B cell (primary cell): ENCODE measurements around the gene CNN1. TPM values are rescaled to one million over a fixed set of nuclear protein-coding genes. Genes with fewer than 3 reads are reported as not detected.

Source experiments
- ATAC-seq: fragments of 200-7000 bp; cut with Tn5 transposase; one replicate; pipeline ENCODE4 v1.10.0; 2021; ENCODE audit warnings: low read depth, mild to moderate bottlenecking, moderate number of reproducible peaks, moderate library complexity
- CTCF ChIA-PET: fragments of 350-600 bp; sonication (Branson Sonifier 250); formaldehyde crosslinking; loops from one replicate; lab custom pipeline; 2021; ENCODE audit warnings: antibody characterized with exemption, inconsistent platforms; lab: Charles Lee
- POLR2A ChIA-PET: fragments of 350-600 bp; sonication (Branson Sonifier 250); formaldehyde crosslinking; loops from one replicate; lab custom pipeline; 2021; ENCODE audit warnings: antibody characterized with exemption; lab: Charles Lee
- DNase-seq: peaks from one replicate; pipeline ENCODE4 v3.0.0; 2013
- H2AFZ ChIP-seq: 2 replicates; pipeline ENCODE4 v1.6.1; 2012; ENCODE audit warnings: mild to moderate bottlenecking, low read depth, low read length; ENCODE audit not compliant: insufficient read depth, poor library complexity, severe bottlenecking
- H3K27ac ChIP-seq, 2 donors: 1 replicate in 1 of 2; 2 replicates in 1 of 2; pipeline ENCODE4 v1.5.1; 2012 to 2013; ENCODE audit warnings: low read length in 2 of 2, mild to moderate bottlenecking in 2 of 2, moderate library complexity in 1 of 2
- H3K27me3 ChIP-seq, 4 experiments: fragments of 200-600 bp in 1 of 4; sonication (generic) in 1 of 4; replicated peaks in 1 of 4; 1 replicate in 2 of 4; 2 replicates in 2 of 4; pipeline versions ENCODE4 v1.6.1 to v1.7.0; 2013 to 2016; ENCODE audit warnings: low read length in 3 of 4, mild to moderate bottlenecking in 2 of 4, mixed read lengths in 1 of 4, moderate library complexity in 1 of 4; ENCODE audit not compliant: insufficient read depth in 4 of 4, control insufficient read depth in 3 of 4; ENCODE audit errors: control extremely low read depth in 1 of 4
- H3K36me3 ChIP-seq, 2 experiments: replicated peaks in 1 of 2; 1 replicate in 1 of 2; 2 replicates in 1 of 2; pipeline versions ENCODE4 v1.6.1 to v1.7.1; 2013; ENCODE audit warnings: low read length in 1 of 2; ENCODE audit not compliant: insufficient read depth in 2 of 2, control insufficient read depth in 1 of 2; ENCODE audit errors: control extremely low read depth in 1 of 2, extremely low read depth in 1 of 2
- H3K4me1 ChIP-seq, 2 donors: fragments of 200-600 bp in 1 of 2; sonication (generic) in 1 of 2; 1 replicate in 1 of 2; 2 replicates in 1 of 2; pipeline versions ENCODE4 v1.5.1 to v1.6.1; 2013 to 2017; ENCODE audit warnings: low read length in 2 of 2; ENCODE audit not compliant: control insufficient read depth in 2 of 2, insufficient read depth in 2 of 2
- H3K4me2 ChIP-seq: replicated peaks from 2 replicates; pipeline ENCODE3; 2012; ENCODE audit warnings: mild to moderate bottlenecking, low read depth, low read length; ENCODE audit not compliant: poor library complexity, severe bottlenecking
- H3K4me3 ChIP-seq, 5 experiments: fragments of 200-600 bp in 1 of 5; sonication (generic) in 1 of 5; 1 replicate in 3 of 5; 2 replicates in 2 of 5; pipeline versions ENCODE4 v1.5.1 to v1.7.0; 2011 to 2016; ENCODE audit warnings: low read length in 4 of 5, mild to moderate bottlenecking in 4 of 5, low read depth in 2 of 5, control low read depth in 1 of 5, moderate library complexity in 1 of 5; ENCODE audit not compliant: insufficient read depth in 1 of 5; ENCODE audit errors: control extremely low read depth in 1 of 5, extremely low read depth in 1 of 5
- H3K79me2 ChIP-seq: fragments of 200-600 bp; sonication (generic); one replicate; pipeline ENCODE4 v1.6.0; 2016; ENCODE audit warnings: low read length; ENCODE audit not compliant: control insufficient read depth, insufficient read depth
- H3K9ac ChIP-seq: fragments of 200-600 bp; sonication (generic); 2 replicates; pipeline ENCODE4 v1.6.1; 2017; ENCODE audit warnings: mild to moderate bottlenecking, low read length, moderate library complexity
- H3K9me3 ChIP-seq, 3 donors: one replicate each; pipeline versions ENCODE4 v1.6.1 to v1.7.1; 2013; ENCODE audit warnings: low read length in 2 of 3; ENCODE audit not compliant: control insufficient read depth in 2 of 3, insufficient read depth in 1 of 3; ENCODE audit errors: control extremely low read depth in 1 of 3
- H4K20me1 ChIP-seq: 2 replicates; pipeline ENCODE4 v1.6.0; 2012; ENCODE audit warnings: mild to moderate bottlenecking, low read length; ENCODE audit not compliant: insufficient read depth, control insufficient read depth, poor library complexity, severe bottlenecking
- H3K27ac Mint-ChIP-seq: one replicate; pipeline ENCODE4 v1.8.0; 2021; ENCODE audit warnings: mixed read lengths
- H3K27me3 Mint-ChIP-seq: one replicate; pipeline ENCODE4 v1.8.0; 2021; ENCODE audit warnings: mixed read lengths
- H3K4me1 Mint-ChIP-seq: one replicate; pipeline ENCODE4 v1.8.0; 2021; ENCODE audit warnings: mixed read lengths
- H3K4me3 Mint-ChIP-seq: one replicate; pipeline ENCODE4 v1.8.0; 2021; ENCODE audit warnings: mixed read lengths
- H3K9me3 Mint-ChIP-seq: one replicate; pipeline ENCODE4 v1.8.0; 2022; ENCODE audit warnings: mixed read lengths; ENCODE audit not compliant: insufficient read depth
- EZH2 ChIP-seq: IDR thresholded peaks from 2 replicates; pipeline ENCODE4 v1.6.1; 2012; ENCODE audit warnings: borderline replicate concordance, low read depth, mild to moderate bottlenecking, moderate library complexity, low read length; ENCODE audit not compliant: insufficient read depth, poor library complexity, severe bottlenecking
- WGBS: methylation state at CpG from one replicate; pipeline ENCODE4 v1.1.5; 2013; ENCODE audit warnings: missing lambda C conversion rate; ENCODE audit not compliant: insufficient coverage; 5-methylcytosine and 5-hydroxymethylcytosine counted together
- intact Hi-C: fragments of 100-400 bp; cut with micrococcal nuclease; formaldehyde crosslinking; loops from one replicate; pipeline ENCODE4 v1.10.0; 2022
- polyA plus RNA-seq: library from polyadenylated mRNA; depleted of rRNA; stranded (reverse); fragments of >200 nt; gene quantifications from 2 replicates; pipeline ENCODE4 v1.2.3, GENCODE V29; 2012
- total RNA-seq, 2 donors: library from RNA; stranded (reverse); fragments of 120-200 nt in 1 of 2; gene quantifications; 1 replicate in 1 of 2; 2 replicates in 1 of 2; pipeline versions ENCODE4 v1.2.3 to v1.2.4, GENCODE V29; 2013 to 2022
- TF ChIP-seq, protein P1 (sequence below): fragments of 200-600 bp; IDR thresholded peaks from one replicate; pipeline ENCODE4 v1.8.0; 2022; ENCODE audit warnings: antibody characterized with exemption, mild to moderate bottlenecking

CNN1 gene
- total and polyA plus RNA-seq, 2 donors (not counting 1 experiment from before 2014, with no cell fraction given): not detected

DNA sequence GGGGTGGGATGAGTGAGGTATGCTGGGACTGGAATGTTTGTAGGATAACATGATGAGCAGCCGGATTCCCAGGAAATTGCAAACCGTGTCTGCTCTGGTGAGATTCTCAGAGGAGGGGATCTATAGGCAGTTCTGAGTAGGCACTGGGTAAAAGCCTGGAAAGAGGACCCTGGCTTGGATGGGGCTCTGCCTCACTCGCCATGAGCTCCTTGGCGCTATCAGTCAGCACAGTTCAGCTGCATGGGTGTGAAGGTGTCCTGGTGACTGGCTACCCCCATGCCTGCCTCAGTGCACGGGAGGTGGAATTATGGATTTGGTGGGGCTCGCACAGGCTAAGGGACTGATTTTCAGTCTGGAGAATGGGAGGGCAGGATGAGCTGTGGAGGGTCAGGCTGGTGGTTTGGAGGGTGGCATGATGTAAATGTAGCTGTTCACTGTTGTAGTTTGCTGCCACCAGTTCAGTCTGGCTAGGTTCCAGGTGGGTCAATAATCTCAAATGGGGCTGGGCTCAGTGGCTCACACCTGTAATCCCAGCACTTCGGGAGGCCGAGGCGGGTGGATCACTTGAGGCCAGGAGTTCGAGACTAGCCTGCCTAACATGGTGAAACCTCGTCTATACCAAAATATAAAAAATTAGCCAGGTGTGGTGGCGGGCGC is 49.5 kb downstream of the CNN1 start:
- Histone ChIP-seq H3K4me2 (peak overlapping the region; percentile 38), H4K20me1 (no peaks in the 10 kb centered on the region), H3K9me3 (no peaks in the 10 kb centered on the region), H3K79me2 (no peaks in the 10 kb centered on the region), H3K4me1 (peaks cover 29 to 45% of the 10 kb centered on the region in 2 donors), H2AFZ (no peak overlapping the region), H3K9ac (no peak overlapping the region), H3K36me3 (no peaks in the 10 kb centered on the region), H3K4me3 (no peak overlapping the region), H3K27me3 (no peaks in the 10 kb centered on the region), H3K27ac (no peak overlapping the region)
- intact Hi-C loops: loop anchor here (1.0 kb wide), 4 partner anchors 28 to 207 kb away; no protein-coding TSS in a partner anchor
- ChIA-PET CTCF (interaction anchor here (0.6 to 15.6 kb wide), 14 partner anchors 8 to 1160 kb away, joined by 3 to 289 read pairs (median 4); partner anchors contain the start of gene ELOF1), POLR2A (interaction anchor here (0.7 to 1.4 kb wide), 4 partner anchors 15 to 82 kb away, joined by 3 to 4 read pairs (median 3); partner anchors contain the start of gene ZNF653)
- TF ChIP-seq, protein P1, sequence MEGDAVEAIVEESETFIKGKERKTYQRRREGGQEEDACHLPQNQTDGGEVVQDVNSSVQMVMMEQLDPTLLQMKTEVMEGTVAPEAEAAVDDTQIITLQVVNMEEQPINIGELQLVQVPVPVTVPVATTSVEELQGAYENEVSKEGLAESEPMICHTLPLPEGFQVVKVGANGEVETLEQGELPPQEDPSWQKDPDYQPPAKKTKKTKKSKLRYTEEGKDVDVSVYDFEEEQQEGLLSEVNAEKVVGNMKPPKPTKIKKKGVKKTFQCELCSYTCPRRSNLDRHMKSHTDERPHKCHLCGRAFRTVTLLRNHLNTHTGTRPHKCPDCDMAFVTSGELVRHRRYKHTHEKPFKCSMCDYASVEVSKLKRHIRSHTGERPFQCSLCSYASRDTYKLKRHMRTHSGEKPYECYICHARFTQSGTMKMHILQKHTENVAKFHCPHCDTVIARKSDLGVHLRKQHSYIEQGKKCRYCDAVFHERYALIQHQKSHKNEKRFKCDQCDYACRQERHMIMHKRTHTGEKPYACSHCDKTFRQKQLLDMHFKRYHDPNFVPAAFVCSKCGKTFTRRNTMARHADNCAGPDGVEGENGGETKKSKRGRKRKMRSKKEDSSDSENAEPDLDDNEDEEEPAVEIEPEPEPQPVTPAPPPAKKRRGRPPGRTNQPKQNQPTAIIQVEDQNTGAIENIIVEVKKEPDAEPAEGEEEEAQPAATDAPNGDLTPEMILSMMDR: peak; percentile 36
- no peak for TF ChIP-seq EZH2
- ATAC-seq (no peak), DNase-seq (no peak)
- H3K27me3 Mint-ChIP-seq: no peaks in the 10 kb centered on the region
- H3K4me3 Mint-ChIP-seq: no peak overlapping the region
- peaks cover 39% of the 10 kb centered on the region for H3K4me1 Mint-ChIP-seq
- peak overlapping the region; percentile 32 for H3K27ac Mint-ChIP-seq
- H3K9me3 Mint-ChIP-seq: no peaks in the 10 kb centered on the region
- WGBS: 89% methylated on average over 8 of the region's 13 CpGs

GRCh38 chr19:11594084-11594483 is 55.4 kb downstream of the CNN1 start:
- Histone ChIP-seq H3K9me3 (no peaks in the 10 kb centered on the region), H3K79me2 (peaks cover 17% of the 10 kb centered on the region), H3K9ac (no peak overlapping the region), H3K4me1 (peaks cover 6 to 19% of the 10 kb centered on the region in 2 donors), H4K20me1 (no peaks in the 10 kb centered on the region), H2AFZ (no peak overlapping the region), H3K4me3 (no peak overlapping the region), H3K27ac (no peak overlapping the region), H3K36me3 (no peaks in the 10 kb centered on the region), H3K4me2 (no peak overlapping the region), H3K27me3 (no peaks in the 10 kb centered on the region)
- TF ChIP-seq, protein P1: no peak
- no peak for TF ChIP-seq EZH2
- Mint-ChIP-seq H3K4me1 (peaks cover 16% of the 10 kb centered on the region), H3K27me3 (no peaks in the 10 kb centered on the region), H3K4me3 (no peak overlapping the region), H3K27ac (no peak overlapping the region), H3K9me3 (no peaks in the 10 kb centered on the region)
- ATAC-seq (no peak), DNase-seq (no peak)
- CTCF ChIA-PET: interaction anchor here (0.7 to 15.6 kb wide), 6 partner anchors 20 to 289 kb away, joined by 3 to 289 read pairs (median 4); partner anchors contain the start of gene ELOF1
- no CpG with 5 or more reads among the region's 4 CpGs for WGBS
- intact Hi-C loops: no loop called here
- POLR2A ChIA-PET: interaction anchor here (0.6 to 1.8 kb wide), 2 partner anchors 15 to 28 kb away, joined by 4 to 5 read pairs; no protein-coding TSS in a partner anchor
